ENCODE data around the gene AMPD3.

AMPD3 gene

GRCh38 chr11:10543782-10544181, 88.7 kb downstream of the AMPD3 start:
- DNase-seq, result no peak

GRCh38 chr11:10544491-10545465, 89.7 kb downstream of the AMPD3 start:
- no peak for DNase-seq

- no peak for DNase-seq
These were observed 95.6 kb downstream of the AMPD3 start for GRCh38 chr11:10550503-10551289.

GRCh38 chr11:10551290-10551592, 96.2 kb downstream of the AMPD3 start:
- no peak for DNase-seq

- no peak for DNase-seq
These were observed 96.8 kb downstream of the AMPD3 start for GRCh38 chr11:10551845-10552352.

- DNase-seq, result no peak
These were observed 101.5 kb downstream of the AMPD3 start for GRCh38 chr11:10556590-10556989.

Data from stimulated activated CD4-positive, alpha-beta T cell treated with anti-CD3 and anti-CD28 coated beads, Interleukin-4, amount 100 ng/mL, for 24 hours (primary cell).